ENCODE data around the gene LACRT. TPM values are rescaled to one million over a fixed set of nuclear protein-coding genes. Genes with fewer than 3 reads are reported as not detected.
"Not testable (repeated sequence)": the region's sequence is repeated elsewhere in the genome, so short reads cannot be mapped to it uniquely, and the experiment has no call there.

The LACRT gene
- total RNA-seq, 1 donor: not detected

GRCh38 chr12:54641089-54641488, 6.4 kb upstream of the LACRT start:
- DNase-seq (ENCODE audit: low read depth): no peak
- no peak for TF ChIP-seq CTCF (IDR thresholded peaks at IDR 0.05; ENCODE audit: insufficient read depth, low read length)
- H3K4me3 ChIP-seq (ENCODE audit: low read depth, low read length): no peak overlapping the region

- not testable (repeated sequence) for DNase-seq (ENCODE audit: low read depth); H3K4me3 ChIP-seq (ENCODE audit: low read depth, low read length)
These were observed 4.4 kb upstream of the LACRT start for GRCh38 chr12:54639112-54639511.

- DNase-seq (ENCODE audit: low read depth): no peak
- no peak overlapping the region for H3K4me3 ChIP-seq (ENCODE audit: low read depth, low read length)
- no peak for TF ChIP-seq CTCF (IDR thresholded peaks at IDR 0.05; ENCODE audit: insufficient read depth, low read length)
These were observed 2.5 kb downstream of the LACRT start for GRCh38 chr12:54631988-54632728.

GRCh38 chr12:54631551-54631950, 3.1 kb downstream of the LACRT start:
- H3K4me3 ChIP-seq (ENCODE audit: low read depth, low read length): no peak overlapping the region
- DNase-seq (ENCODE audit: low read depth): no peak
- no peak for TF ChIP-seq CTCF (IDR thresholded peaks at IDR 0.05; ENCODE audit: insufficient read depth, low read length)

- TF ChIP-seq CTCF (IDR thresholded peaks at IDR 0.05; ENCODE audit: insufficient read depth, low read length): no peak
- DNase-seq (ENCODE audit: low read depth): no peak
- H3K4me3 ChIP-seq (ENCODE audit: low read depth, low read length): no peak overlapping the region
These were observed 4.8 kb downstream of the LACRT start for GRCh38 chr12:54629925-54630324.

GRCh38 chr12:54628186-54628846, 6.4 kb downstream of the LACRT start:
- no peak for DNase-seq (ENCODE audit: low read depth)
- no peak overlapping the region for H3K4me3 ChIP-seq (ENCODE audit: low read depth, low read length)
- no peak for TF ChIP-seq CTCF (IDR thresholded peaks at IDR 0.05; ENCODE audit: insufficient read depth, low read length)

GRCh38 chr12:54627304-54627703, 7.4 kb downstream of the LACRT start:
- TF ChIP-seq CTCF (IDR thresholded peaks at IDR 0.05; ENCODE audit: insufficient read depth, low read length): no peak
- H3K4me3 ChIP-seq (ENCODE audit: low read depth, low read length): no peak overlapping the region
- no peak for DNase-seq (ENCODE audit: low read depth)

Measured in fibroblast of the aortic adventitia (primary cell).